ENCODE results near the gene MACROH2A1.

MACROH2A1 gene

GRCh38 chr5:135395451-135395850, 3.6 kb downstream of the MACROH2A1 start:
- H3K27ac ChIP-seq: no peak overlapping the region
- TF ChIP-seq, protein P1, sequence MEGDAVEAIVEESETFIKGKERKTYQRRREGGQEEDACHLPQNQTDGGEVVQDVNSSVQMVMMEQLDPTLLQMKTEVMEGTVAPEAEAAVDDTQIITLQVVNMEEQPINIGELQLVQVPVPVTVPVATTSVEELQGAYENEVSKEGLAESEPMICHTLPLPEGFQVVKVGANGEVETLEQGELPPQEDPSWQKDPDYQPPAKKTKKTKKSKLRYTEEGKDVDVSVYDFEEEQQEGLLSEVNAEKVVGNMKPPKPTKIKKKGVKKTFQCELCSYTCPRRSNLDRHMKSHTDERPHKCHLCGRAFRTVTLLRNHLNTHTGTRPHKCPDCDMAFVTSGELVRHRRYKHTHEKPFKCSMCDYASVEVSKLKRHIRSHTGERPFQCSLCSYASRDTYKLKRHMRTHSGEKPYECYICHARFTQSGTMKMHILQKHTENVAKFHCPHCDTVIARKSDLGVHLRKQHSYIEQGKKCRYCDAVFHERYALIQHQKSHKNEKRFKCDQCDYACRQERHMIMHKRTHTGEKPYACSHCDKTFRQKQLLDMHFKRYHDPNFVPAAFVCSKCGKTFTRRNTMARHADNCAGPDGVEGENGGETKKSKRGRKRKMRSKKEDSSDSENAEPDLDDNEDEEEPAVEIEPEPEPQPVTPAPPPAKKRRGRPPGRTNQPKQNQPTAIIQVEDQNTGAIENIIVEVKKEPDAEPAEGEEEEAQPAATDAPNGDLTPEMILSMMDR (conservative IDR thresholded peaks at IDR 0.05; ENCODE audit: low read depth): no peak
- DNase-seq (ENCODE audit: low spot score): no peak
- ChIA-PET CTCF (interaction anchor here (0.6 to 1.6 kb wide), 2 partner anchors 30 to 656 kb away, joined by 3 to 8 read pairs; no protein-coding TSS in a partner anchor), POLR2A (ENCODE audit: low non-redundant PET) (no interaction called here)

DNA sequence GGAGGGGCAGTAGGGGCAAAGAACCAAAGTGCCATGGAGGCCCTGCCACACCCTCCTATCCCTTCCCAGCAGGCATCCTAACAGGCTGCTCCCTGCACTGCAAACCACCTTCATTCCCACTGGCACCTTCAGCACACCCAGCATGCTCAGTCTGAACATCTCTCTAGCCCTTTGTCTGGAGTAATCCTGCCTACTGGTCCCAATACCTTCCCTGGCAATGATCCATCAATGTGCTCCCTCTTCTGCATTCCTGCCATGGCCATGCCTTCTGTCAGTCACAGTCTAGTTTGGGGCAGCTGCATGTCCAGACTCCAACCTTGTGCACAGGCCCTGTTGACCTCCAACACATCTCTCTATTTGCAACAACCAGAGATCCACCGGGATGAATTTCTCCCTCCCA, 4.9 kb downstream of the MACROH2A1 start:
- no peak for DNase-seq (ENCODE audit: low spot score)
- CTCF ChIA-PET: interaction anchor here (0.6 kb wide), 1 partner anchor 27 kb away, joined by 3 read pairs; no protein-coding TSS in a partner anchor
- TF ChIP-seq, protein P1 (conservative IDR thresholded peaks at IDR 0.05; ENCODE audit: low read depth): no peak
- H3K27ac ChIP-seq: no peak overlapping the region
- POLR2A ChIA-PET (ENCODE audit: low non-redundant PET): no interaction called here

DNA sequence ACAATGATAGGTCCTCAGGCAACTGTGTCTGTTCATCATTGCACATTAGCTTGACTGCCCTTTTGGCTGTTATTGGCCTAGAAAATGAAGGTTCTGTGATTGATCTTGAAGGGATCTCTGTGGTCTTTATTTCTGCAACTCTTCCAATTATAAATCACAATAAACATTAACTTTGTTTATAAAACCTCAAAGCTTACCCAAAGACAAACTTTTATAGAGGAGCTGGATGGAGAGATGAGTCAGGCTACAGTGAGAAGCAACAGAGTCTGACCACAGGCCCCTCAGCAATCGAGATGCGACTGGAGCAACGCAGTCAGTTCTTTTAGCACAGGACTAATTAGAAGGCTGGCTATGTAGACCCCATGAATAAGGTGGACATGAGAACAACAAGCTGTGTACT, 5.3 kb downstream of the MACROH2A1 start:
- no peak overlapping the region for H3K27ac ChIP-seq
- TF ChIP-seq, protein P1 (conservative IDR thresholded peaks at IDR 0.05; ENCODE audit: low read depth): no peak
- ChIA-PET POLR2A (ENCODE audit: low non-redundant PET) (no interaction called here), CTCF (interaction anchor here (0.6 kb wide), 1 partner anchor 27 kb away, joined by 3 read pairs; no protein-coding TSS in a partner anchor)
- no peak for DNase-seq (ENCODE audit: low spot score)

GRCh38 chr5:135393229-135393628, 5.8 kb downstream of the MACROH2A1 start:
- no peak for DNase-seq (ENCODE audit: low spot score)
- POLR2A ChIA-PET (ENCODE audit: low non-redundant PET): no interaction called here
- TF ChIP-seq, protein P1 (conservative IDR thresholded peaks at IDR 0.05; ENCODE audit: low read depth): no peak
- no peak overlapping the region for H3K27ac ChIP-seq
- CTCF ChIA-PET: interaction anchor here (0.6 kb wide), 1 partner anchor 26 kb away, joined by 3 read pairs; no protein-coding TSS in a partner anchor

GRCh38 chr5:135392256-135392655, 6.8 kb downstream of the MACROH2A1 start:
- ChIA-PET CTCF (interaction anchor here (0.7 kb wide), 1 partner anchor 28 kb away, joined by 3 read pairs; no protein-coding TSS in a partner anchor), POLR2A (ENCODE audit: low non-redundant PET) (no interaction called here)
- H3K27ac ChIP-seq: peak overlapping the region; percentile 62
- TF ChIP-seq, protein P1 (conservative IDR thresholded peaks at IDR 0.05; ENCODE audit: low read depth): no peak
- no peak for DNase-seq (ENCODE audit: low spot score)

DNA sequence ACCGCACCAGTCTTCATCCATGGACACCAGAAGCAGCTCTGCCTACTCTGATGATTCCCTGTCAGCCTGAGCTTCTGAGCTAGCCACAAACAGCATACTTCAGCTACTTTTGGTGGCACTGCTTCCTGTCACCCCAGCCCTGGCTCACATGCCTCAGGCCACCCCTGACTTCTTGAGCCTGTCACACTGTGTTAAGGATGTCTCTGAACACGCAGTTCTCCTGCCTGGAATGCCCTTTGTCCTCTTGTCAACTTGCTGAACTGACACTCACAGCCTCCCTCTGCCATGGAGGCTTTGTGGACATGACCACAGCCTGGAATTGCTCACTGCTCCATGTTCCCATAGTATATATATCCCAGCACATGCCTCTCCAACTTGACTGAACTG, 7.2 kb downstream of the MACROH2A1 start:
- peak overlapping the region; percentile 62 for H3K27ac ChIP-seq
- no peak for DNase-seq (ENCODE audit: low spot score)
- TF ChIP-seq, protein P1 (conservative IDR thresholded peaks at IDR 0.05; ENCODE audit: low read depth): no peak
- ChIA-PET CTCF (interaction anchor here (0.7 kb wide), 1 partner anchor 29 kb away, joined by 3 read pairs; no protein-coding TSS in a partner anchor), POLR2A (ENCODE audit: low non-redundant PET) (no interaction called here)

Measured in RWPE1 (cell line).